ENCODE measurements around the gene MBNL2.

MBNL2 gene

GRCh38 chr13:97386801-97387484, 164.8 kb downstream of the MBNL2 start:
- H3K27me3 Mint-ChIP-seq (ENCODE audit: low read depth), result no peaks in the 10 kb centered on the region
- no peak overlapping the region for H3K4me3 Mint-ChIP-seq
- peaks cover 5% of the 10 kb centered on the region for H3K4me1 Mint-ChIP-seq (ENCODE audit: low read depth)
- peaks cover 2% of the 10 kb centered on the region for H3K36me3 Mint-ChIP-seq (ENCODE audit: low read depth)
- H3K27ac Mint-ChIP-seq, result no peak overlapping the region
- H3K9me3 Mint-ChIP-seq, result no peaks in the 10 kb centered on the region

- peaks cover 5% of the 10 kb centered on the region for H3K4me1 Mint-ChIP-seq (ENCODE audit: low read depth)
- H3K9me3 Mint-ChIP-seq, result no peaks in the 10 kb centered on the region
- no peaks in the 10 kb centered on the region for H3K27me3 Mint-ChIP-seq (ENCODE audit: low read depth)
- no peak overlapping the region for H3K4me3 Mint-ChIP-seq
- H3K36me3 Mint-ChIP-seq (ENCODE audit: low read depth), result peaks cover 2% of the 10 kb centered on the region
- no peak overlapping the region for H3K27ac Mint-ChIP-seq
These were observed 165.3 kb downstream of the MBNL2 start for GRCh38 chr13:97387485-97387839.

- Mint-ChIP-seq H3K4me3 (no peak overlapping the region), H3K4me1 (ENCODE audit: low read depth) (peaks cover 5% of the 10 kb centered on the region), H3K27ac (no peak overlapping the region), H3K36me3 (ENCODE audit: low read depth) (no peaks in the 10 kb centered on the region), H3K9me3 (no peaks in the 10 kb centered on the region), H3K27me3 (ENCODE audit: low read depth) (no peaks in the 10 kb centered on the region)
These were observed 165.8 kb downstream of the MBNL2 start for GRCh38 chr13:97387890-97388289.

- Mint-ChIP-seq H3K36me3 (ENCODE audit: low read depth) (no peaks in the 10 kb centered on the region), H3K27ac (no peak overlapping the region), H3K27me3 (ENCODE audit: low read depth) (no peaks in the 10 kb centered on the region), H3K9me3 (no peaks in the 10 kb centered on the region), H3K4me1 (ENCODE audit: low read depth) (peaks cover 5% of the 10 kb centered on the region), H3K4me3 (no peak overlapping the region)
These were observed 166.2 kb downstream of the MBNL2 start for GRCh38 chr13:97388373-97388772.

DNA sequence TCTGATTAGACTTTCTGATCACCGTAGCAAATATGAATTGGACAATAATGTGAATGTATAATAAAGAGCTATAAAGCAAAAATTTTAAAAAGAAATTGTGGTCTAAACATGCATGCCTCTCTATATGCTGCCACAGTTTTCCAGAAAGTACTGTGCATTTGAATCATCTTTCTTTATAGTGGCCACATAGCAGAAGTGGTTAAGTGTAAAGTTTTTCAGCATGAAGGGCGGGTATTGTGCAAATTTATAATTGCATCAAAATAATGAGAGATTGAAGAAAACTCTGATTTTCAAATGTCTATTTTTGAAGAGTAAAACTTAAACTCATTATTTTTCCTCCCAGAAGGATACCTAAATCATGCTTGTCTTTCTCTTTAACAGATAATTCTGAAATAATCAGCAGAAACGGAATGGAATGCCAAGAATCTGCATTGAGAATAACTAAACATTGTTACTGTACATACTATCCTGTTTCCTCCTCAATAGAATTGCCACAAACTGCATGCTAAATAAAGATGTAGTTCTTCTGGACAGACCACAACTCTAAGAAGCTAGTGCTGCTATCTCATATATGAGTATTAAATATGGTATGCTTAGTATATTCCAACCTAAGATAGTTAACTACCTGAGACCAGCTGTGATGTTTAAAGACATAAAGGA, 168.9 kb downstream of the MBNL2 start:
- Mint-ChIP-seq H3K9me3 (no peaks in the 10 kb centered on the region), H3K27me3 (ENCODE audit: low read depth) (no peaks in the 10 kb centered on the region), H3K27ac (no peak overlapping the region), H3K4me1 (ENCODE audit: low read depth) (peaks cover 5% of the 10 kb centered on the region), H3K36me3 (ENCODE audit: low read depth) (no peaks in the 10 kb centered on the region), H3K4me3 (no peak overlapping the region)

DNA sequence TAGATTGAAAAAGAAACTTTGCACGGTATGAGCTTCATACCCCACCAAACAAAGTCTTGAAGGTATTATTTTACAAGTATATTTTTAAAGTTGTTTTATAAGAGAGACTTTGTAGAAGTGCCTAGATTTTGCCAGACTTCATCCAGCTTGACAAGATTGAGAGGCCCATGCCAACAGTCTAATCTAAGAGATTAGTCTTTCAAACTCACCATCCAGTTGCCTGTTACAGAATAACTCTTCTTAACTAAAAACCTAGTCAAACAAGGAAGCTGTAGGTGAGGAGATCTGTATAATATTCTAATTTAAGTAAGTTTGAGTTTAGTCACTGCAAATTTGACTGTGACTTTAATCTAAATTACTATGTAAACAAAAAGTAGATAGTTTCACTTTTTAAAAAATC, 169.9 kb downstream of the MBNL2 start:
- no peaks in the 10 kb centered on the region for H3K9me3 Mint-ChIP-seq
- no peaks in the 10 kb centered on the region for H3K27me3 Mint-ChIP-seq (ENCODE audit: low read depth)
- H3K36me3 Mint-ChIP-seq (ENCODE audit: low read depth), result no peaks in the 10 kb centered on the region
- no peak overlapping the region for H3K27ac Mint-ChIP-seq
- peaks cover 4% of the 10 kb centered on the region for H3K4me1 Mint-ChIP-seq (ENCODE audit: low read depth)
- H3K4me3 Mint-ChIP-seq, result no peak overlapping the region

GRCh38 chr13:97394542-97394941, 172.4 kb downstream of the MBNL2 start:
- Mint-ChIP-seq H3K4me3 (no peak overlapping the region), H3K4me1 (ENCODE audit: low read depth) (no peaks in the 10 kb centered on the region), H3K9me3 (no peaks in the 10 kb centered on the region), H3K27me3 (ENCODE audit: low read depth) (no peaks in the 10 kb centered on the region), H3K27ac (no peak overlapping the region), H3K36me3 (ENCODE audit: low read depth) (no peaks in the 10 kb centered on the region)

DNA sequence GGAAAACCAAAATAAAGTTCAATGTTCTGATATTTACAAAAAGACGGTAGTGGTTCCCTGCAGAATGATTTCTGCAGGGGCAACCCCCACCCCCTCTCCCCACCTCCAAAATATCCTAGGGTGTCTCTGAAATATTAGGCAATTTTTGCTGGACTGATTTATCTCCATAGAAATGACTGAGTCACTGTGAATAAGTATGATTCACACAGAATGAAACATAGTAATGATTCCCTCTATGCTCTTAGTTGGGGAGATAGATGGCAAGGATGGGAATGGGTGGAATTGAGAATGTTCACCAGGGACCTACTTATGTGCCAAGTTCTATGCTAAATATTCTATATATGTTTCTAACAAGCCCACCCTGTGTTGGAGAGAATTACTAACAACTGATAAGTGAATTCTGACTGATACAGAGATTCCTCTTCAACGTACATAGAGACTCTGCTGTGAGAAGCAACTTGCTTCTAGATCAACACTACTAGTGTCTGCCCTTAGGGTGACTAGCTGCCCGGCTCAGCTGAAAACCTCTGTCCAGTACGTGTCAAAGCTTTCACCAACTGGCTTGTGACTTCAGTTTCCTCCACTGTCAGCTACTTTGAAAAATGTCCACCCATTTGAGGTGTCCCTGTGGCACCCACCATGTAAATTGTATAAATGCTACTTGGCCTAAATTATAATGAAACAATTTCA, 173.5 kb downstream of the MBNL2 start:
- H3K36me3 Mint-ChIP-seq (ENCODE audit: low read depth), result no peaks in the 10 kb centered on the region
- H3K9me3 Mint-ChIP-seq, result no peaks in the 10 kb centered on the region
- no peak overlapping the region for H3K27ac Mint-ChIP-seq

GRCh38 chr13:97397267-97397666, 175.1 kb downstream of the MBNL2 start:
- no peaks in the 10 kb centered on the region for H3K4me1 Mint-ChIP-seq (ENCODE audit: low read depth)
- no peak overlapping the region for H3K4me3 Mint-ChIP-seq
- H3K27me3 Mint-ChIP-seq (ENCODE audit: low read depth), result no peaks in the 10 kb centered on the region
- no peaks in the 10 kb centered on the region for H3K9me3 Mint-ChIP-seq
- no peaks in the 10 kb centered on the region for H3K36me3 Mint-ChIP-seq (ENCODE audit: low read depth)
- H3K27ac Mint-ChIP-seq, result no peak overlapping the region

More for the DNA sequence above, 173.5 kb downstream of the MBNL2 start:
- no peaks in the 10 kb centered on the region for H3K4me1 Mint-ChIP-seq (ENCODE audit: low read depth)
- H3K4me3 Mint-ChIP-seq, result no peak overlapping the region
- no peaks in the 10 kb centered on the region for H3K27me3 Mint-ChIP-seq (ENCODE audit: low read depth)

GRCh38 chr13:97401421-97401820, 179.3 kb downstream of the MBNL2 start:
- no peaks in the 10 kb centered on the region for H3K36me3 Mint-ChIP-seq (ENCODE audit: low read depth)
- no peaks in the 10 kb centered on the region for H3K9me3 Mint-ChIP-seq
- H3K27ac Mint-ChIP-seq, result no peak overlapping the region
- no peaks in the 10 kb centered on the region for H3K4me1 Mint-ChIP-seq (ENCODE audit: low read depth)
- H3K27me3 Mint-ChIP-seq (ENCODE audit: low read depth), result no peaks in the 10 kb centered on the region
- H3K4me3 Mint-ChIP-seq, result no peak overlapping the region

DNA sequence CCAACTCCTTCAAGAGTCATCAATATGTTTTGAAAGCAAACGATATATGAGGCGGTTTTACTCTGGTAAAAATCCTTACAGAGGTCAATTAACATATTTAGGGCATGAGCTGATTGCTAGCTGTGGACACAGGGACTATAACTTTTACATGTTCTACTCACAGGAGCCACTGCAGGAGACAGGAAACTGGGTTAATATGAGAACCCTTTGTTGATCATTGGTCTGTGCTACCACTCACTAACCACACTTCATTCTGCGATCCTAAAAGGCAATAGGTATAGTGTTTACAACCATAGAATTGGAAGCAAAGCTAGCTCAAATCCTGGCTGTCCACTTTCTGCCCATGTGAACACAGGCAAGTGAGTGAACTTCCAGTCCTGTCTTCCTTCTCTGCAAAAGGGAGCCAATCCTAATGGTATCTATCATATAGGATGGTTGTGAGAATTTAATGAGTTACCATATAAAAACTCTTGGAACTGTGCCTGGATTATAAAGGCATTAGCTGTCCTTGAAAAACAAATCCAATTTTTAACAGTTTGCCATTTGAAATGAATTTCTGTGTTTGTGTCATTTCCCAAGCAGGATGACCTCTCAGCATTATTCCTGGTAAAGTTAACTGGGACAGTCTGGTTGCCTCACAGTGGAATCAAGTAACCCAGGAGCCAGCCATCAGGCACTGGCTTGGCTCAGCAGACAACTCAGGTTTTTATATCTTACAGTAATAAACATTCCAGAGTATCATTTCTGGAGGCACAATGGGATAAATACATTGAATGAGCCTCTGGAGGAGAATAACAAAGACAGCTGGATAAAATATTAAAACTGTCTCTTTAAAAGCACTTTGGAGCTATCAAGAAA, 182.0 kb downstream of the MBNL2 start:
- no peaks in the 10 kb centered on the region for H3K27me3 Mint-ChIP-seq (ENCODE audit: low read depth)
- no peaks in the 10 kb centered on the region for H3K4me1 Mint-ChIP-seq (ENCODE audit: low read depth)
- H3K36me3 Mint-ChIP-seq (ENCODE audit: low read depth), result no peaks in the 10 kb centered on the region
- no peak overlapping the region for H3K27ac Mint-ChIP-seq
- no peak overlapping the region for H3K4me3 Mint-ChIP-seq
- no peaks in the 10 kb centered on the region for H3K9me3 Mint-ChIP-seq

DNA sequence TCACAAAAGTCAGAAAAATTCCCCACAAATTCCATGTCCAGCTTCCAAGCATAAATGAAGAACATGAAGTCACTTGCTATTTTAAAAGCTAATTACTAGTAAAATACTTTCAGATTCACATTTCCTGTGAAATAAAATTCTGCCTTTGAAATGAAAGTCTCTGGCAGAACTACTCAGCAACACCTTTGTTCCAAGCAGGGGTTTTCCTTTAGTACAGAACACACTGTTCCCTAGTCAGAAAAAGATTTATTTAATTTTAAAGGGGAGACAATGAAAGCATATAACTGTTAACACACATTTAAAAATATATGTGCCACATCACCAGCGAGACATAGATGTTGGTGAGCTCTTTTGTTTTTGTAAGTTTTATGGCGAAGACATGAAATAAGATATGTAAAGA, 185.4 kb downstream of the MBNL2 start:
- no peaks in the 10 kb centered on the region for H3K27me3 Mint-ChIP-seq (ENCODE audit: low read depth)
- H3K4me3 Mint-ChIP-seq, result no peak overlapping the region
- no peak overlapping the region for H3K27ac Mint-ChIP-seq
- no peaks in the 10 kb centered on the region for H3K9me3 Mint-ChIP-seq
- H3K4me1 Mint-ChIP-seq (ENCODE audit: low read depth), result no peaks in the 10 kb centered on the region
- no peaks in the 10 kb centered on the region for H3K36me3 Mint-ChIP-seq (ENCODE audit: low read depth)

DNA sequence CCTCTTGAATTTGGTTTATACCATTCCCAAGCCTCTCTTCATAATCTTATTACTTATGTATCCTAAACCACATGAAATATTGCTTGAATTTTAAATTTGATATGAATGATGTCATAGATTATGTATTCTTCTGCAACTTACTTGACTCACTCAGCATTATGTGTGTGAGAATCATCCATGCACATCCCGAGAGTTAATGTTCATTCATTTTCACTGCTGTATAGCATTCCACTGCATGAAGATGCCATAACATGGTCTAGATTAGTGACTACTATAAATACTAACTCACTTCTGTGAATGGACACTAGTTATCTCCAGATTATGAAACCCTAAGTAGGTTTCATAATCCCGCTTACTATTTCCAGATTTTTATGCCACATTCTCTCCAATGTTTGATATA, 186.8 kb downstream of the MBNL2 start:
- no peaks in the 10 kb centered on the region for H3K36me3 Mint-ChIP-seq (ENCODE audit: low read depth)
- no peak overlapping the region for H3K27ac Mint-ChIP-seq
- no peaks in the 10 kb centered on the region for H3K4me1 Mint-ChIP-seq (ENCODE audit: low read depth)
- no peak overlapping the region for H3K4me3 Mint-ChIP-seq
- no peaks in the 10 kb centered on the region for H3K9me3 Mint-ChIP-seq
- no peaks in the 10 kb centered on the region for H3K27me3 Mint-ChIP-seq (ENCODE audit: low read depth)

DNA sequence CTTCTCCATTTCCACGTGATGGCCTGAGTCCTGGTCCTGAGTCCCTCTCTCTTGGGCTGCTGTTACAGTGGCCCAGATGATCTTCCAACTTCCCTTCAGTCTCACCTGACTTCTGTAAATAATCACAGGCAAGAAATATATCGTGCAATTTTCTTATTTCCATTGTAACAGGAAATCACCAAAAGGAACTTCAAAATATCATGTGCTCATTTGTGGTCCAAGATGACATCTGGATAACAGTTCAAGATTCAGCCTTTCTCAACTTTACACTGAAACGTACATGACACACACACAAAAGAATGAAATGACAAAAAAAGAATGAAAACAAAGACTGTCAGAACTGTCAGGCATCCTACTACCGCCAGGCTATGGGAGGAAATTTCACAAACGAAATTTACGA, 189.9 kb downstream of the MBNL2 start:
- Mint-ChIP-seq H3K27me3 (ENCODE audit: low read depth) (no peaks in the 10 kb centered on the region), H3K4me3 (no peak overlapping the region), H3K27ac (no peak overlapping the region), H3K36me3 (ENCODE audit: low read depth) (no peaks in the 10 kb centered on the region), H3K4me1 (ENCODE audit: low read depth) (no peaks in the 10 kb centered on the region), H3K9me3 (no peaks in the 10 kb centered on the region)
